GM12891 (cell line): ENCODE data around the gene SPAG7.
A peak's percentile ranks its signal among the peaks of the same experiment; 100 is the strongest.

Experiments
- DNase-seq: peaks from one replicate; pipeline ENCODE4 v3.0.0; 2011; ENCODE audit warnings: low spot score; ENCODE audit not compliant: insufficient read length
- FAIRE-seq: peaks from 2 replicates; lab custom pipeline; 2011; peaks lifted over from hg19 to GRCh38; lab: Jason Lieb, UNC
- PAX5 ChIP-seq: IDR thresholded peaks from 2 replicates; pipeline ENCODE4 v1.6.1; 2011; ENCODE audit warnings: low read length, moderate library complexity, mild to moderate bottlenecking; ENCODE audit not compliant: insufficient read depth, severe bottlenecking
- POLR2A ChIP-seq: IDR thresholded peaks from 2 replicates; pipeline ENCODE4 v1.6.1; 2011; ENCODE audit warnings: low read depth, low read length, control low read depth
- POLR2AphosphoS5 ChIP-seq: IDR thresholded peaks from 2 replicates; pipeline ENCODE4 v1.6.1; 2011; ENCODE audit warnings: low read depth, low read length, control low read depth
- POU2F2 ChIP-seq: IDR thresholded peaks from 2 replicates; pipeline ENCODE4 v1.6.1; 2011; ENCODE audit warnings: low read depth, mild to moderate bottlenecking, control low read depth, low read length, moderate library complexity
- SPI1 ChIP-seq: IDR thresholded peaks from 2 replicates; pipeline ENCODE4 v1.6.1; 2011; ENCODE audit warnings: low read depth, low read length, control low read depth
- TAF1 ChIP-seq: IDR thresholded peaks from 2 replicates; pipeline ENCODE4 v1.6.1; 2011; ENCODE audit warnings: low read depth, low read length, control low read depth

SPAG7 gene

DNA sequence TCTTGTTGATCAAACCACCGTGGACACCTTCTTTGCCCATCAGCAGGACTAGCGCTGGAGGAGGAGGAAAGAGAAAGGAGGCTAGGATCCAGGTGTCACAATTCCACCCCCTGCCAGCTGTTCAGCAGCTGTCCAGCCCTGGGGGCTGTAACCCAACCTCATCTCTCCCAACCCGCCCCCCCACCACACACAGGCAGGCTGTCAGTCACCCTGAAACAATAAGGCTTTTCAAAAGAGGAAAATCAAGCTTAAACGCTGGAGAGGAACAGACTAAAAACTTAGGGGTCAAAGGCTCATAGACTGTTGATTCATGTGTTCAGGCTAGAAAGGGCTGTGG, 21.7 kb downstream of the SPAG7 start:
- FAIRE-seq (no peak), DNase-seq (no peak)
- TF ChIP-seq TAF1 (no peak), POLR2AphosphoS5 (peak; percentile 43; the same call in 1 of the 2 replicates), POU2F2 (peak; percentile 26; the same call in 1 of the 2 replicates), POLR2A (peak; percentile 6; the same call in 1 of the 2 replicates)

- FAIRE-seq, result peak; percentile 94
- TF ChIP-seq POLR2A, result peak; percentile 80
- peak; percentile 34 for TF ChIP-seq POLR2AphosphoS5
- TF ChIP-seq TAF1, result peak; percentile 10
- TF ChIP-seq POU2F2, result peak; percentile 87; the same call in 1 of the 2 replicates
- no peak for TF ChIP-seq SPI1
Measured at GRCh38 chr17:4945176-4945943, 22.3 kb downstream of the SPAG7 start.

DNA sequence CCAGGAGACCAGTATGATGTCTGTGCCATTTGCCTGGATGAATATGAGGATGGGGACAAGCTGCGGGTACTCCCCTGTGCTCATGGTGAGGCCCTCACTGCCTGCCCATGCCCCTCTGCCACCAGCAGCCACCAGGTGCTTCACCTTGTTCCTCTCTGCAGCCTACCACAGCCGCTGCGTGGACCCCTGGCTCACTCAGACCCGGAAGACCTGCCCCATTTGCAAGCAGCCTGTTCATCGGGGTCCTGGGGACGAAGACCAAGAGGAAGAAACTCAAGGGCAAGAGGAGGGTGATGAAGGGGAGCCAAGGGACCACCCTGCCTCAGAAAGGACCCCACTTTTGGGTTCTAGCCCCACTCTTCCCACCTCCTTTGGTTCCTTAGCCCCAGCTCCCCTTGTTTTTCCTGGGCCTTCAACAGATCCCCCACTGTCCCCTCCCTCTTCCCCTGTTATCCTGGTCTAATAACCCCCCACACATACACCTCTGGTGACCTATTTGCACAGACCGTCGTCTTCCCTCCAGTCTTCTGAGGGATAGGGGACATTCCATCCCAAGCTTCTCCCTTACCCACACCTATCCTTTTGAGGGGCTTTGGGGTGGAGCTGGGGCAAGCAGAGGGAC, 23.0 kb downstream of the SPAG7 start:
- DNase-seq (no peak), FAIRE-seq (no peak)
- TF ChIP-seq SPI1 (peak; percentile 7; the same call in 1 of the 2 replicates), POLR2AphosphoS5 (peak; percentile 92), POU2F2 (peak; percentile 96), PAX5 (no peak), TAF1 (peak; percentile 17), POLR2A (peak; percentile 84)

More at GRCh38 chr17:4945176-4945943, 22.3 kb downstream of the SPAG7 start:
- no peak for DNase-seq

GRCh38 chr17:4944163-4944553, 23.5 kb downstream of the SPAG7 start:
- DNase-seq (no peak), FAIRE-seq (peak; percentile 84)
- TF ChIP-seq TAF1 (peak; percentile 25; the same call in 1 of the 2 replicates), POU2F2 (peak; percentile 72; the same call in 1 of the 2 replicates), POLR2AphosphoS5 (no peak), POLR2A (peak; percentile 53; the same call in 1 of the 2 replicates), PAX5 (no peak), SPI1 (peak; percentile 86)

- DNase-seq (no peak), FAIRE-seq (no peak)
- TF ChIP-seq POLR2A (peak; percentile 59), PAX5 (no peak), SPI1 (no peak), TAF1 (no peak), POU2F2 (0 out of 2 replicates have a peak, but pooled peaks have one; percentile 9), POLR2AphosphoS5 (peak; percentile 50)
Measured at GRCh38 chr17:4942760-4943508, 24.7 kb downstream of the SPAG7 start.

DNA sequence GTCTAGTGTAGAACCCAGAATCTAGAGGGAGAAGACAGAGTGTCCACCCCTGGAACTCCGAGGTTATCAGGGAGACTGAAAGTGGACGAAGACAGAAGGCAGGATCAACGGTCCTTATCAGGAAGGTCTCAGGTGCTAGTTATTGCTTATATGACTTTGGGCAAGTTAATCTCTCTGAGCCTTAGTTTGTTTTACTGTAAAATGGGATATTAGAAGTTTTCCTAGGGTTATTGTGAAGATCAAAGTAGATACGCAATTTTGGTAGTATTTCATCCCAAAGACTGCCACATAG, 26.4 kb downstream of the SPAG7 start:
- TF ChIP-seq POLR2AphosphoS5, result no peak
- no peak for TF ChIP-seq PAX5
- TF ChIP-seq SPI1, result no peak
- no peak for TF ChIP-seq TAF1
- no peak for TF ChIP-seq POLR2A
- TF ChIP-seq POU2F2, result no peak
- DNase-seq, result no peak
- peak; percentile 16 for FAIRE-seq

DNA sequence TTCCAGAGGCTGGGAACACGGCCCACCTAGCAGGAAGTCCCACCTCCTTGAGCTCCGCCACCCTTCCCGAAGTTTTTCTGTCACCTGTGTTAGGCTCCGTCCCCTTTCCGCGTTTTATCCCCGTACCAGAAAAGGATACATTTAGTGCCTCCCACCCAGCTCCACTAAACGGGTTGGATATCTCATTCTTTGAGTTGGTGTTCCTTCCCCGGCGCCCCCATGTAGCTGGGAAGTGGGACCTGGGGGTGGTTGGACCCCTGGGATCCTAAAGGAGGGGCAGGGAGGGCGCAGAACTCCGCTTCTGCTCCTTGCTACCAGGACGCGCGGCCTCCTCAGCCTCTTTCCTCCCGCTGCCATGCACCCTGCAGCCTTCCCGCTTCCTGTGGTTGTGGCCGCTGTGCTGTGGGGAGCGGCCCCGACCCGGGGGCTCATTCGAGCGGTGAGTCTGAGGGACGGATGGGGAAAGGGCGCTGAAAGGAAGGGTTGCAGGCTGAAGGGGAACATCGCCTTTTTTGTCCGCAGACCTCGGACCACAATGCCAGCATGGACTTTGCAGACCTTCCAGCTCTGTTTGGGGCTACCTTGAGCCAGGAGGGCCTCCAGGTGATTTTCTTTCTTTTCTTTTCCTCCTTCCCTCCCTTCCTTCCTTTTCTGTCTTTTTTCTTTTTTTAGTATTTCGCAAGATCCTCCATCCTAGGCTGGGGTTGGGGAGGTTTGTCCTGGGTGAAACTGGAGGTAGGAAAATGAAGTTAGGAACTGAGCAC, 26.9 kb downstream of the SPAG7 start:
- peak; percentile 76 for FAIRE-seq
- no peak for DNase-seq
- no peak; the same call in 1 of the 2 replicates for TF ChIP-seq POU2F2
- TF ChIP-seq POLR2A, result no peak
- no peak; the same call in 1 of the 2 replicates for TF ChIP-seq POLR2AphosphoS5
- no peak for TF ChIP-seq TAF1
- no peak for TF ChIP-seq SPI1
- no peak for TF ChIP-seq PAX5

DNA sequence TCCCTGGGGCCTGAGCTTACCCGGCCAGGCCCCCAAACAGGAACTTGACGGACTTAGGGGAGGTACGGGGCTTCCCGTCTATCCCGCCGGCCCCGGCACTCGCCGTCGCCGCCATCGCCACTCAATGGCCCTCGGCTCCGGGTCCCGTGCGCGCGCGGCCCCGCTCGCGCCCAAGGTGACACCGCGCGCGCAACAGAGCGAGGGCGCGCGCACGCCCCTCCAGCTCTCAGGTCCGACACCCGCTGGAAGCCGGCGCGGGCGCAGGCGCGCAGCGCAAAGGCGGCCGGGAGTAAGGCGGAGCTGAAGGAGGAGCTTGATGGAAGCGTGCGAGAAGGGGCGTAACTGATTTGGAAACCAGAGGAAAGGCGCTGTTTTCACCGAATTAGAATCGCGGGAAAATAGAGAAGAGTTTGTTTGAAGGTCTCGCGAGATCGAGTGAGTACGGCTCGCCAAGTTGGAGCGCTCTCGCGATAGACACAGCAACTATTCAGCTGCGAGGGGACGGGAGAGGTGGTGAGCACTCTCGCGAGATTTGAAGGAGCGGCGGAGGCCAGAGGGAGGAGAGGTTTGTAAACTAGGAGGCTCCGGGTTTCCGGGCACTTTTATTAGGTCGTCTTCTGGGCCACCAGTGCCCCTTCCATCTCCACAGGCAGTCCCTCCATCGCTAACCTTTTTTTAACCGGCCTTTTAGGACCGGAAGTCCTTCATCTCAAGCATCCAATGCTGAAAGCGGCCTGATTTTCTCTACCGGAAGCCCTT, 27.6 kb downstream of the SPAG7 start, which contains the start of the genes RNF167 and SLC25A11:
TSS of gene RNF167 (plus strand) at position 473 of the 759 bp plus-strand sequence. CDS start 642 bp downstream, outside the sequence.
TSS of gene SLC25A11 (minus strand) at position 251 of the 759 bp plus-strand sequence. CDS start at position 115, 136 bp downstream.
- FAIRE-seq, result peak; percentile 100
- peak; percentile 92 for DNase-seq
- TF ChIP-seq POLR2A (peak; percentile 80), PAX5 (no peak), TAF1 (peak; percentile 87), POU2F2 (no peak), SPI1 (no peak), POLR2AphosphoS5 (peak; percentile 64; the same call in 1 of the 2 replicates)
